CD4-positive, alpha-beta T cell treated with Interleukin-1 beta for 1 hour (primary cell): ENCODE results near the gene OXSR1.
"Not testable (repeated sequence)": the region's sequence is repeated elsewhere in the genome, so short reads cannot be mapped to it uniquely, and the experiment has no call there.

ENCODE experiments used
- DNase-seq, 2 donors: peaks; one replicate each; pipeline ENCODE4 v3.0.0-alpha.2; 2020 to 2022

Gene OXSR1

GRCh38 chr3:38276081-38276916 is 111.0 kb downstream of the OXSR1 start:
- no peak for DNase-seq

- DNase-seq: no peak
Observed at GRCh38 chr3:38276917-38277630, 111.7 kb downstream of the OXSR1 start.

DNA sequence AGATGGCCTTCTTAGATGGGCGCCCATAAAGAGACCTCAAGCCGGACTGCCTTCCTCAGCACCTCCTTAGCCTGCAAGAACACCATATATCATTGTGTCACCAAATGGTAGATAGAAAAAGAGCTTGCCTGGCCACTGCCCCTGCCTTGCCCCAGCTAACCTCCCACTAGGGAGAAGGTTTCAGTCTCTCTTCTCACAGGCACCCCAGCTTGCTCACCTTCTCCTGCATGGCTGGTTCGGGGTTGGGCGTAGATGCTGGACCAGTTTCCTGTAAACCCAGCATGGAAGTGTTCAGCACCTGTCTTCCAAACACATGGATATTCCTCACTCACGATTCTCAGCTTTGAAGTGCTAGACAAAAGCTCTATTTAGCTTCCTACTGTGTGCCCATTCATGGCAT is 113.5 kb downstream of the OXSR1 start:
- no peak for DNase-seq

DNA sequence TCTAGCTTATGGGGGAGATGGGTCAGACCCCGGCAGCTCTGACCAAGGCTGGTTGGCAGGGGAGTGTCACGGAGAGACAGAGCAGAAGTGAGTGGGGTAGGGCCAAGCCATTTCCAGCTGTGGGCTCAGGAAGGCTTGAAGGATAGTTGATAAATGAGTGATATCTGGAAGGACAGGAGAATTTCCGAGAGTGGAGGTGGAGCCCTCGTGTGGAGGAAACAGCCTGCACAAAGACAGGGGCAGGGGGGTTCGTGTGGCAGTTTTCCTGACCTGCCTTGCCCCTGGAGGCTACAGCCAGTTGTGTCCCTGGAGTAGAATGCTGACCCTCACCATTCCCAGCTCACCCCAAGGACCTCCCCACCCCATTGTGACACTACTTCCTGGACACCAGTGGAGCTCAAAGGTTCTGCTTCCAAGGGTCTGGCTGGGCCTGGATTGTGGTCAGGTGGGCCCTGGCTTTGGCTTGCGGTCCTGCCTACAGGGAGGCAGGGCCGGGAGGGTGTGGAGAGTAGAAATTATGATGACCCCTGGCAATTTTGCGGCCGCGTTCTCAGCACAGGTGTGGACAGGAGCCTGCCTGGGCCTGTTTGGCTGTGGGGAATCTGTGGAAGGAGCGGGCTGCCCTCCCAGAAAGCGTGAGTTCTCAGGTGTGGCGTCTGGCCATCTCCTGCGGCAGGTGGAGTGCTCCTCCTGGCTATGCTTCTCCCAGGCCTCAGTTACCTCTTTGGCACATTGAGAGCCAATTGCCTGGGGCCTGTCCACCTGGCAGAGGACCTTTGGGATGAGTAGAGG is 116.8 kb downstream of the OXSR1 start, which contains the start of gene SLC22A14:
TSS of gene SLC22A14 (plus strand) at position 400 of the 792 bp plus-strand sequence. CDS start 23,733 bp downstream, outside the sequence.
- no peak for DNase-seq

GRCh38 chr3:38283810-38284755 is 118.7 kb downstream of the OXSR1 start:
- DNase-seq: no peak

DNA sequence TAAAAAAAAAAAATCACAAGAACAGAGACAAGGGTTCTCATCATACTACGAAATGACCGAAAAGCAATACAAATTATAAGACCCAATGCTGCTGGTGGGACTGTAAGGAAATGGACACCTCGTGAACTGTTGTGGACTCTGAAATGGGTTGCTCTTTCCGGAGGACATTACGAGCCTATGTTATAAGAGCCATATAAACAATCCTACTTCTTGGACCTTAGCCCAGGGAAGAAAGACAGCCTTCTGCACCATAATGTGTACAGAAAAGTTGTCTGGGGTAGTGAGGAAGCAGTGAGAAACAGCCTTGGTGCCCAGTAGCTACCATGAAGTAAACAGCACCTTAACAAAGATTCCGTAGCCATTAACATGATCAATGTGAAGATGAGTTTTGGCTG is 119.4 kb downstream of the OXSR1 start:
- DNase-seq: no peak

DNA sequence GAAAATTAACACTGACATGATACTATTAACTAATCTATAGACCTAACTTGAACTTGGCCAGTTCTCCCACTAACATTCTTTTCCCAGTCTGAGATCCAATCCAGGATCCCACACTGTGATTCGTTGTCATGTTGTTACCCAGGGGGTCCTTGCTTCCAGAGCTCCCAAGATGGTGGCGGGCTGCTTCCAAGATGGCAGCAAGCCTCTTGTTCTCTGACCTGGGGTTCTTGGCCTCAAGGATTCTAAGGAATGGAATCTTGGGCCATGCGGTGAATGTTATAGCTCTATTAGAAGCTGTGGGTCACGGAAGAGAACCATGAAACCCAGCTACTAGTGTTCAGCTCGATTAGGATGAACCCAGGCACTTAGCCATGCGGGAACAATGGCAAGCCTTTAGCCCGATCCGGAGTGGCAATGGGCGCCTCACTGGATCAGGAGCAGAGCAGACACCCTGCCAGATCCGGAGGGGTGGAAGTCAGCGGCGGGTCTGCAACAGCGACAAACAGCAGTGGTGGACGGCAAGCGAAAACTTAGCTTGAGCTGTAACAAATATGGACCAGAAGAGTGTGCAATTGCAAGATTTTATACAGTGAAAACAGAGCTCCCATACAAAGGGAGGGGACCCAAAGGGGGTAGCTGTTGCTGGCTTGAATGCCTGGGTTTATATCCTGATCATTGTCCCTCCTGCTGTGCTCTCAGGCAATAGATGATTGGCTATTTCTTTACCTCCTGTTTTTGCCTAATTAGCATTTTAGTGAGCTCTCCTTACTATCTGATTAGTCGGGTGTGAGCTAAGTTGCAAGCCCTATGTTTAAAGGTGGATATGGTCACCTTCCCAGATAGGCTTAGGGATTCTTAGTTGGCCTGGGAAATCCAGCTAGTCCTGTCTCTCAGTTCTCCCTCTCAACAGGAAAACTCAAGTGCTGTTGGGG is 124.2 kb downstream of the OXSR1 start:
- DNase-seq: not testable (repeated sequence)

- not testable (repeated sequence) for DNase-seq
Observed at GRCh38 chr3:38297053-38297452, 131.7 kb downstream of the OXSR1 start.

DNA sequence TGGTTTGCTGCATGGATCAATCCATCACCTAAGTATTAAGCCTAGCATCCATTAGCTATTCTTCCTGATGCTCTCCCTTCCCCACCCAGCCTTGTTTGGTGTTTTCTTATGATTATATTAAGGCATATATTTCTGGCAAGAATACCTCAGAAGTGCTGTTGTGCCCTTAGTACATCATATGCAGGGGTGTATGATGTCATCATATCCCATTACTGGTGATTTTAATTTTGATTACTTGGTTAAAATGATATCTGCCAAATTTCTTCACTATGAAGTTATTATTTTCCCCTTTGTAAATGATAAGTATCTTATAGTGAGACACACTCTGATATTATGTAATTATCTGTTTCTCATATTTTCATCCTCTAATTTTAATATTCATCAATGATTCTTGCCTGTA is 132.2 kb downstream of the OXSR1 start:
- no peak for DNase-seq

DNA sequence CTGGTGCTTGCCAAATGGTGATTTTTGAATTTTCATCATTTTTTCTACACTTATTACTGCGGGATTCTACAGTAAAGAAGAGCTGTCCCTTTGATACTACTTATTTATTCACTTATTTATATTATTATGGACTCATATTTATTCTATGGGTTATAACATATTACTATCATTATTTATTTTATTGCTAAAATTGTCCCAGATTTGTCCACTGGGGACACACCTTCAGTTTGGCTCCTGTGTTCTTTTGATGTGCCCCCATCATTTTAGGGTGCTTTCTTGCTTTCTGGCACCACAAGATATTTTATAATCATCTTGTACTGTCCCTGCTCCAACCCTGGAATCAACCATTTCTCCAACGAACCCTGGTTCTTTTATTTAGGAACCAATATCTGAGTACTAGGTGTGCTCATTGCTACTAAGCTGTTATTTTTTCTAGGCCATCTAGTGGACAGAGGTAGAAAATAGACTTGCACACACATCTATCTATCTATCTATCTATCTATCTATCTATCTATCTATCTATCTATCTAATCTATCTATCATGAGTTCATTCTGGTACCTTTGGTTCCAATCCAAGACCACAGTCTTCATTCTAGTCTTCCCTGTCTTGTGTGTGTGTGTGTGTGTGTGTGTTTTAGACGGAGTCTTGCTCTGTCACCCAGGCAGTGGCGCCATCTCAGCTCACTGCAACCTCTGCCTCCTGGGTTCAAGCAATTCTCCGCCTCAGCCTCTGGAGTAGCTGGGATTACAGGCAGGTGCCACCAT is 132.8 kb downstream of the OXSR1 start:
- DNase-seq: peak in 1 of 2 donors; percentile 8
